ENCODE results near the gene PCDHB3. TPM values are rescaled to one million over a fixed set of nuclear protein-coding genes. Genes with fewer than 3 reads are reported as not detected.
A peak's percentile ranks its signal among the peaks of the same experiment; 100 is the strongest.
"Not testable (repeated sequence)": the region's sequence is repeated elsewhere in the genome, so short reads cannot be mapped to it uniquely, and the experiment has no call there.

Gene PCDHB3
- total RNA-seq, 3 donors from 2014 or later: 3.4 to 6.2 (median 5.4) TPM

- Histone ChIP-seq H3K27me3 (no peaks in the 10 kb centered on the region), H3K9me3 (peaks cover 5 to 36% of the 10 kb centered on the region in 2 donors), H3K4me1 (no peaks in the 10 kb centered on the region), H3K4me3 (peak overlapping the region; percentile 27 to 58 (median 54)), H3K36me3 (no peaks in the 10 kb centered on the region), H3K27ac (peak overlapping the region in 1 of 2 donors; percentile 64)
- TF ChIP-seq CTCF (IDR thresholded peaks at IDR 0.05) (peak; percentile 14 to 66 (median 40)), POLR2A (IDR thresholded peaks at IDR 0.05) (no peak)
- peak; percentile 32 to 64 for DNase-seq (ENCODE audit: low spot score in 2 of 2)
- intact Hi-C loops (cut with DNase I; ENCODE audit: low total_unique reads): no loop called here
Measured at GRCh38 chr5:141084487-141084989, 15.7 kb upstream of the PCDHB3 start.

GRCh38 chr5:141094481-141095262 is 5.6 kb upstream of the PCDHB3 start, which contains the start of gene PCDHB2:
TSS of gene PCDHB2 (plus strand) at chr5:141094615. CDS start at chr5:141094791, 176 bp downstream.
- TF ChIP-seq CTCF (IDR thresholded peaks at IDR 0.05) (peak in 2 of 3 donors; percentile 19 to 42), POLR2A (IDR thresholded peaks at IDR 0.05) (no peak), POLR2AphosphoS5 (IDR thresholded peaks at IDR 0.05) (no peak)
- Histone ChIP-seq H3K4me1 (no peaks in the 10 kb centered on the region), H3K4me3 (peak within 1 kb of the TSS; percentile 33 to 63 (median 35)), H3K9me3 (peaks cover 29 to 71% of the 10 kb centered on the region in 2 donors), H3K27ac (peak within 1 kb of the TSS; percentile 15 to 74), H3K36me3 (no peaks in the 10 kb centered on the region), H3K27me3 (no peaks in the 10 kb centered on the region)
- intact Hi-C loops (cut with DNase I; ENCODE audit: low total_unique reads): no loop called here
- DNase-seq (ENCODE audit: low spot score in 2 of 2): no peak

- Histone ChIP-seq H3K27ac (no peak overlapping the region), H3K27me3 (no peaks in the 10 kb centered on the region), H3K4me1 (no peaks in the 10 kb centered on the region), H3K4me3 (peak overlapping the region in 2 of 3 donors; percentile 35 to 63), H3K9me3 (peaks cover 33 to 69% of the 10 kb centered on the region in 2 donors), H3K36me3 (no peaks in the 10 kb centered on the region)
- TF ChIP-seq POLR2AphosphoS5 (IDR thresholded peaks at IDR 0.05) (no peak), POLR2A (IDR thresholded peaks at IDR 0.05) (no peak), CTCF (IDR thresholded peaks at IDR 0.05) (no peak)
- DNase-seq (ENCODE audit: low spot score in 2 of 2): no peak
- intact Hi-C loops (cut with DNase I; ENCODE audit: low total_unique reads): no loop called here
Measured at GRCh38 chr5:141095263-141095641, 5.0 kb upstream of the PCDHB3 start.

- H3K4me1 ChIP-seq; H3K36me3 ChIP-seq; intact Hi-C loops (cut with DNase I; ENCODE audit: low total_unique reads); H3K27me3 ChIP-seq; H3K4me3 ChIP-seq; H3K27ac ChIP-seq; DNase-seq (ENCODE audit: low spot score in 2 of 2): not testable (repeated sequence)
- H3K9me3 ChIP-seq: peaks cover 42 to 69% of the 10 kb centered on the region in 2 donors
Measured at GRCh38 chr5:141096181-141096580, 4.1 kb upstream of the PCDHB3 start.

GRCh38 chr5:141096586-141096985 is 3.7 kb upstream of the PCDHB3 start:
- DNase-seq (ENCODE audit: low spot score in 2 of 2); H3K4me1 ChIP-seq; H3K36me3 ChIP-seq; H3K27ac ChIP-seq; H3K27me3 ChIP-seq; intact Hi-C loops (cut with DNase I; ENCODE audit: low total_unique reads); H3K4me3 ChIP-seq: not testable (repeated sequence)
- H3K9me3 ChIP-seq: peaks cover 46 to 71% of the 10 kb centered on the region in 2 donors

GRCh38 chr5:141101059-141101458 is 786 bp downstream of the PCDHB3 start:
- Histone ChIP-seq H3K36me3 (no peaks in the 10 kb centered on the region), H3K4me3 (peak overlapping the region; percentile 27 to 54 (median 42)), H3K4me1 (no peaks in the 10 kb centered on the region), H3K9me3 (peaks cover 32 to 51% of the 10 kb centered on the region in 2 donors), H3K27me3 (no peaks in the 10 kb centered on the region), H3K27ac (no peak overlapping the region)
- TF ChIP-seq CTCF (IDR thresholded peaks at IDR 0.05): no peak
- TF ChIP-seq POLR2A (IDR thresholded peaks at IDR 0.05): no peak
- TF ChIP-seq POLR2AphosphoS5 (IDR thresholded peaks at IDR 0.05): no peak
- intact Hi-C loops (cut with DNase I; ENCODE audit: low total_unique reads): no loop called here
- DNase-seq (ENCODE audit: low spot score in 2 of 2): no peak

GRCh38 chr5:141102070-141102469 is 1.8 kb downstream of the PCDHB3 start:
- H3K27me3 ChIP-seq; intact Hi-C loops (cut with DNase I; ENCODE audit: low total_unique reads): not testable (repeated sequence)
- peaks cover 27 to 51% of the 10 kb centered on the region in 2 donors for H3K9me3 ChIP-seq

GRCh38 chr5:141102471-141102870 is 2.2 kb downstream of the PCDHB3 start:
- H3K27me3 ChIP-seq; H3K36me3 ChIP-seq; H3K4me1 ChIP-seq; H3K4me3 ChIP-seq; DNase-seq (ENCODE audit: low spot score in 2 of 2); H3K27ac ChIP-seq; intact Hi-C loops (cut with DNase I; ENCODE audit: low total_unique reads): not testable (repeated sequence)
- H3K9me3 ChIP-seq: peaks cover 28 to 55% of the 10 kb centered on the region in 2 donors

More at GRCh38 chr5:141102070-141102469, 1.8 kb downstream of the PCDHB3 start:
- not testable (repeated sequence) for DNase-seq (ENCODE audit: low spot score in 2 of 2); H3K4me3 ChIP-seq; H3K27ac ChIP-seq; H3K36me3 ChIP-seq; H3K4me1 ChIP-seq
